DOHH2 (cell line): ENCODE data around the gene CENPT.
A peak's percentile ranks its signal among the peaks of the same experiment; 100 is the strongest.

ENCODE experiments used
- H3F3A ChIP-seq: fragments of 200-600 bp; sonication (generic), shearing (Covaris generic); 2 replicates; pipeline ENCODE4 v1.6.0; 2016; ENCODE audit warnings: antibody characterized with exemption, mild to moderate bottlenecking; ENCODE audit not compliant: control insufficient read depth, insufficient read depth
- H3K27ac ChIP-seq: fragments of 200-600 bp; sonication (generic); 2 replicates; pipeline ENCODE4 v1.5.1; 2014; ENCODE audit warnings: low read depth, mild to moderate bottlenecking, low read length, moderate library complexity
- H3K27me3 ChIP-seq: fragments of 200-600 bp; sonication (generic); 2 replicates; pipeline ENCODE4 v1.6.1; 2014; ENCODE audit warnings: mild to moderate bottlenecking, low read length, mixed read lengths; ENCODE audit not compliant: control insufficient read depth
- H3K36me3 ChIP-seq: fragments of 200-600 bp; sonication (generic); 2 replicates; pipeline ENCODE4 v1.6.1; 2014; ENCODE audit warnings: mild to moderate bottlenecking, low read length, moderate library complexity, mixed read lengths; ENCODE audit not compliant: control insufficient read depth
- H3K4me1 ChIP-seq: fragments of 200-600 bp; sonication (generic); 2 replicates; pipeline ENCODE4 v1.6.1; 2014; ENCODE audit warnings: mild to moderate bottlenecking, low read length, mixed read lengths; ENCODE audit not compliant: control insufficient read depth
- H3K4me2 ChIP-seq: fragments of 200-600 bp; sonication (generic); 2 replicates; pipeline ENCODE4 v1.6.0; 2014; ENCODE audit warnings: mild to moderate bottlenecking, low read length, moderate library complexity
- H3K4me3 ChIP-seq: fragments of 200-600 bp; sonication (generic); 2 replicates; pipeline ENCODE4 v1.5.1; 2014; ENCODE audit warnings: mild to moderate bottlenecking, low read length, mixed read lengths
- H3K79me2 ChIP-seq: fragments of 200-600 bp; sonication (generic); 2 replicates; pipeline ENCODE4 v1.6.1; 2014; ENCODE audit warnings: mild to moderate bottlenecking, low read length, mixed read lengths; ENCODE audit not compliant: control insufficient read depth
- H3K9me2 ChIP-seq: fragments of 200-600 bp; sonication (generic); replicated peaks from 2 replicates; pipeline ENCODE4 v1.6.1; 2014; ENCODE audit warnings: mild to moderate bottlenecking, low read length, mixed read lengths; ENCODE audit not compliant: control insufficient read depth
- H3K9me3 ChIP-seq: fragments of 200-600 bp; sonication (generic); 2 replicates; pipeline ENCODE4 v1.6.1; 2014; ENCODE audit warnings: antibody characterized with exemption, low read length, mixed read lengths; ENCODE audit not compliant: control insufficient read depth, insufficient read depth
- H4K20me1 ChIP-seq: fragments of 200-600 bp; sonication (generic); 2 replicates; pipeline ENCODE4 v1.6.0; 2014; ENCODE audit warnings: low read depth, mild to moderate bottlenecking, antibody characterized with exemption, low read length, moderate library complexity; ENCODE audit not compliant: control insufficient read depth, insufficient read depth
- EZH2phosphoT487 ChIP-seq: fragments of 200-600 bp; sonication (generic); IDR thresholded peaks from 2 replicates; pipeline ENCODE4 v1.6.1; 2017; ENCODE audit warnings: borderline replicate concordance, mild to moderate bottlenecking, antibody characterized with exemption, low read length, moderate library complexity, mixed read lengths
- TF ChIP-seq, protein P1 (sequence below): fragments of 200-600 bp; sonication (generic); IDR thresholded peaks from one replicate; pipeline ENCODE4 v1.5.1; 2014; ENCODE audit warnings: antibody characterized with exemption, mild to moderate bottlenecking, low read depth, low read length; ENCODE audit not compliant: poor library complexity, severe bottlenecking

The CENPT gene

DNA sequence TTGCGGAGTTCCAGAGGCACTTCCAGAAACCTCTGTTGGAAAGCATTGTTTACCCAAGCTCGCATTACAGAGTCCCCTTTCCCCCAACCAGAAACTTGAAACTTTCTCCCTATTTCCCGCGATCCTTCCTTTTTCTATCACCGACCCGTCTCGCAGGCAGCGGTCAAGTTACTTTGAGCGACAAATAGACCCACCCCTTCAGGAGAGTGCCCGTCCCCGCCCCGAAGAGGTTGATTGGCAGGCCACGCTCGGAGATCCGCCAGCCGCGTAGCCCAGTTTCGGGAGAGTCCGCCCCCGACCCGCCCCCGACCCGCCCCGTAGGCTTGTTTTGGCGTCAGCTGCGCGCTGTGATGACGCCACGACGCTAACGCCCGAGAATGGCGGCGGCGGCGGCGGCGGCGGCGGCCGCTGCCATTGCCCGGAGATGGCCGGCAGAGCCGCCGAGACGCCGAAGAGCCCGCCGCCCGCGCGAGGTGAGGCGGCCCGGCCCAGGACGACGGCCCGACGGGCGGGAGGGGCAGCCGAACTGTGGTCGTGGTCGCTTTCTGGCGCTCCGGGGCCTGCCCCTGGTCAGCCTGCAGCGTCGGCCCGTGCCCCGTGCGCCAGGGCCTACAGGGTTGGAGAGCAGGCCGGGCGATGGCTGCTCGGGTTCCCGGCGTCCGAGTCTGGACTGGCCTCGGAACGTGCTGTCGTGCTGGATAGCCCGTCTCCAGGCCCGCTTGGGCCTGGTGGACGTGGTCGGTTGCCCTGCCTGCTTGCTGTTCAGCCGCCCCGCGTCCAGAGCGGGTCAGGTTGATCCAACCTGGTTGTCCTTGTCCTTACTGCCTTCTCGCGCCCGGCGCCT is 45.6 kb upstream of the CENPT start, which contains the start of gene PSKH1:
Gene PSKH1 (plus strand): TSS at position 356 of the 844 bp plus-strand sequence. CDS start 15,496 bp downstream, outside the sequence.
- H3K4me3 ChIP-seq, result peak within 1 kb of the TSS; percentile 87
- H3K27me3 ChIP-seq, result no peaks in the 10 kb centered on the region

DNA sequence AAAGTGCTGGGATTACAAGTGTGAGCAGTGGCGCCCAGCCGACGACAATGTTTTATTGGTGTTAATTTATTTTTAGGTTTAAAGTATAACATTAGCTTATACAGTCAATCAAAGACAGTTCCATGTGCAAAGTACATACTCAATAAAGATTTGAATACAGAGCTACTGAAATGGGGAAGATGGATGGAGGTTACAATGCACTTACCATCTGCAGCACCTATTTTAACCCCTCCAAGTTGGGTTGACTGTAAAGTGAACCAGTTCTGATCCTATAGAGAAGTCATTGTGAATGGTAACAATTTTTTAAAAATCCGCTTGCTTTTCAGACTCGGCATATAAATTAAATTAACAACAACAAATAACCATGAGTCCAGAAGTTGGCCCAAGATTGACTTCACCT is 44.9 kb upstream of the CENPT start:
- no peak for TF ChIP-seq EZH2phosphoT487
- H3K36me3 ChIP-seq, result no peaks in the 10 kb centered on the region; the same call in 1 of the 2 replicates
- no peaks in the 10 kb centered on the region for H4K20me1 ChIP-seq
- 0 out of 2 replicates have a peak, but pooled peaks cover 2% of the 10 kb centered on the region for H3F3A ChIP-seq
- no peaks in the 10 kb centered on the region for H3K27me3 ChIP-seq
- peak overlapping the region; percentile 87 for H3K4me3 ChIP-seq
- no peaks in the 10 kb centered on the region for H3K9me3 ChIP-seq
- H3K27ac ChIP-seq, result no peak overlapping the region
- H3K4me1 ChIP-seq, result peaks cover 18% of the 10 kb centered on the region
- H3K9me2 ChIP-seq, result no peaks in the 10 kb centered on the region
- peak overlapping the region; percentile 68 for H3K4me2 ChIP-seq
- peaks cover 42% of the 10 kb centered on the region for H3K79me2 ChIP-seq

More for the DNA sequence above, 45.6 kb upstream of the CENPT start, which contains the start of gene PSKH1:
- Histone ChIP-seq H3K36me3 (no peaks in the 10 kb centered on the region; the same call in 1 of the 2 replicates), H3K79me2 (peaks cover 47% of the 10 kb centered on the region), H3K27ac (no peak within 1 kb of the TSS), H3K9me2 (no peaks in the 10 kb centered on the region), H4K20me1 (no peaks in the 10 kb centered on the region), H3F3A (no peaks in the 10 kb centered on the region), H3K4me2 (peak within 1 kb of the TSS; percentile 94), H3K4me1 (peaks cover 18% of the 10 kb centered on the region), H3K9me3 (no peaks in the 10 kb centered on the region)
- TF ChIP-seq EZH2phosphoT487, result no peak
- TF ChIP-seq, protein P1, sequence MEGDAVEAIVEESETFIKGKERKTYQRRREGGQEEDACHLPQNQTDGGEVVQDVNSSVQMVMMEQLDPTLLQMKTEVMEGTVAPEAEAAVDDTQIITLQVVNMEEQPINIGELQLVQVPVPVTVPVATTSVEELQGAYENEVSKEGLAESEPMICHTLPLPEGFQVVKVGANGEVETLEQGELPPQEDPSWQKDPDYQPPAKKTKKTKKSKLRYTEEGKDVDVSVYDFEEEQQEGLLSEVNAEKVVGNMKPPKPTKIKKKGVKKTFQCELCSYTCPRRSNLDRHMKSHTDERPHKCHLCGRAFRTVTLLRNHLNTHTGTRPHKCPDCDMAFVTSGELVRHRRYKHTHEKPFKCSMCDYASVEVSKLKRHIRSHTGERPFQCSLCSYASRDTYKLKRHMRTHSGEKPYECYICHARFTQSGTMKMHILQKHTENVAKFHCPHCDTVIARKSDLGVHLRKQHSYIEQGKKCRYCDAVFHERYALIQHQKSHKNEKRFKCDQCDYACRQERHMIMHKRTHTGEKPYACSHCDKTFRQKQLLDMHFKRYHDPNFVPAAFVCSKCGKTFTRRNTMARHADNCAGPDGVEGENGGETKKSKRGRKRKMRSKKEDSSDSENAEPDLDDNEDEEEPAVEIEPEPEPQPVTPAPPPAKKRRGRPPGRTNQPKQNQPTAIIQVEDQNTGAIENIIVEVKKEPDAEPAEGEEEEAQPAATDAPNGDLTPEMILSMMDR, result no peak

DNA sequence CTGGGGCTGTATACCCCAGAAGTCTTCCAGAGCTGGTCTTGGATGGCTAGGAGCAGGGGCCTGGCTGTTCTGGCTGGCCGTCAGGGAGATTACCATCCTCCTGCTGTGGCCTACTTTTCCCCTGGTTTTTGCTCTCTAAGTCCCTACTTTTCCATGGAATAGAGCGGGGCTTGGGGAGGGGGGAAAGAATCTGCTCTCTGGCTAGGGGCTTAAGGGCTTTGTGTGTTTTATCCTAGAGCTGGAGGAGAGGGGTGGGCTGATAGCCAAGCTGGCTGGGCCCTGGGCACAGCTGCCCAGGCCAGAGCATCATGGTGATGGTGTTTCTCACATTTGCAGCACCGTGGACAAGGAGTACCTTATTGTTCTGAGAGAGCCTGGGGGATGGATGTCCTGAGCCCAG is 40.8 kb upstream of the CENPT start:
- H3K9me2 ChIP-seq, result no peaks in the 10 kb centered on the region
- no peak overlapping the region for H3K27ac ChIP-seq
- H3K4me1 ChIP-seq, result peaks cover 7% of the 10 kb centered on the region
- H3F3A ChIP-seq, result 0 out of 2 replicates have a peak, but pooled peaks cover 2% of the 10 kb centered on the region
- no peak for TF ChIP-seq EZH2phosphoT487
- TF ChIP-seq, protein P1, result no peak
- H3K79me2 ChIP-seq, result peaks cover 2% of the 10 kb centered on the region
- H3K4me3 ChIP-seq, result no peak overlapping the region
- H3K9me3 ChIP-seq, result no peaks in the 10 kb centered on the region
- H3K27me3 ChIP-seq, result no peaks in the 10 kb centered on the region
- peaks cover 21% of the 10 kb centered on the region for H3K36me3 ChIP-seq
- H4K20me1 ChIP-seq, result no peaks in the 10 kb centered on the region
- no peak overlapping the region for H3K4me2 ChIP-seq

DNA sequence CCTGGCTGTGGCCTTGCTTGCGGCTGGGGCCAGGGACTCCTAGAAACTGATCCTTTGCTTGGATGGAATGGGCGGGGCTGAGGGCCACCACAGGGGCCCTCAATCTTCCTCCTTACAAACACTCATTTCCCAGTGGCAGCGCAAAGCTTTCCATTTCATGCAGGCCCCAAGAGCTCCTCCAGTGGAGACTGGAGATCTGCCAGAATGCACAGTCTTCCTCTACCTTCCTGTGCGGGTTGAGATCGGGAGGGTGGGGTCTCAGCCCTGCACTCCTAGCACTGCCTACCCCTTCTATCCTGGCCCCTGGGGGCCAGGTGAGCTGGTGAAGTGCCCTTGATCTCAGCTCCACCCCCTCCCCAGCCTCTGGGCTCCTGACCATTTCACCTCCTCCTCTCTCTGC is 38.9 kb upstream of the CENPT start:
- no peaks in the 10 kb centered on the region for H4K20me1 ChIP-seq
- no peak overlapping the region for H3K27ac ChIP-seq
- no peaks in the 10 kb centered on the region for H3K4me1 ChIP-seq
- peaks cover 40% of the 10 kb centered on the region for H3K36me3 ChIP-seq
- no peak overlapping the region for H3K4me3 ChIP-seq
- no peaks in the 10 kb centered on the region for H3K9me2 ChIP-seq
- no peak for TF ChIP-seq EZH2phosphoT487
- TF ChIP-seq, protein P1, result no peak
- 0 out of 2 replicates have a peak, but pooled peaks cover 2% of the 10 kb centered on the region for H3F3A ChIP-seq
- no peaks in the 10 kb centered on the region for H3K9me3 ChIP-seq
- H3K27me3 ChIP-seq, result no peaks in the 10 kb centered on the region
- H3K4me2 ChIP-seq, result no peak overlapping the region
- no peaks in the 10 kb centered on the region for H3K79me2 ChIP-seq
